A172 (cell line): ENCODE results near the gene PSMG3. TPM values are rescaled to one million over a fixed set of nuclear protein-coding genes. Genes with fewer than 3 reads are reported as not detected.

ENCODE experiments used
- DNase-seq: peaks from one replicate; pipeline ENCODE4 v3.0.0-alpha.2; 2015; ENCODE audit warnings: low spot score
- total RNA-seq: library from RNA; depleted of rRNA; stranded (reverse); fragments of >200 nt; shearing (Covaris generic); gene quantifications from 2 replicates; pipeline ENCODE4 v1.2.3, GENCODE V29; 2014; rRNA removed

Gene PSMG3
- 91.0 and 138 TPM in 2 replicates for total RNA-seq

DNA sequence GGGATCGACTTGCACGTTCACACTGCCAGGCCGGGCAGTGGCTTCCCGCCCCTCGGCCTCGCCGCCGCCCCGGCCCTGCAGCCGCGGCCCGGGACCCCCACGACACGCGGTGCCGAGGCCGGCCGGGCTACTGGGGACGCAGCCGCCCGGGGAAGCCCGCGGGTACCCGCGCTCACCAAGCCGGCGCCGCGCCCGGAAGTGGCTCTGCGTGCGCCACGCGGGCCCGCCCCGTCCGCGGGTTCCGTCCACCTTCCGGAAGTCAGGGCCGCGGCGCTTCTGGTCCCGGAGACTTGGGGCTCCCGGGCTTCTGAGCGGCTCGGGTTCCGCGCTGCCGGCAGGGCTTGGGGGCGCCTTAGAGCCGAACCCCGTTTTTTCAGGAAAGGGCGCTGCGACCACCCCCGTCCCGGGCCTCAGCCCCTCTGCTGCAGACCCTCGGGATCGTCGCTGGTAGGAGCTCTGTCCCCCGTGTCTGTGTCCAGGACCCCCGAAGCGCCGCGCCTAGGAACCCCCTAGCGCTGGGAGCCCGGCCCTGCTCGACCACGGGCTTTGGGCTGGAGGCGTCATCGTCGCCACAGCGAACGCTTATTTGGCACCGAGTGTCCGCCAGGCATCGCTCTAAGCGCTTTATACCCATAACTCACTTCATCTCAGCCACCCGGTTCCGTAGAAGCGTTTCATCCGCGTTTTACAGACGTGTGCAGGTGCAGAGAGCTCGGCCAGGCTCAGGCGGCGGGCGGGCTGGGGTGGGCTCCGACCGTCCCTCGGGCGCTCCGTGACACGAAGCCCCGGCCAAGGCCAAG is at the start of gene PSMG3:
PSMG3 (minus strand) TSS at position 200 of the 800 bp plus-strand sequence. CDS start 693 bp downstream, outside the sequence.
- peak; percentile 84 for DNase-seq

DNA sequence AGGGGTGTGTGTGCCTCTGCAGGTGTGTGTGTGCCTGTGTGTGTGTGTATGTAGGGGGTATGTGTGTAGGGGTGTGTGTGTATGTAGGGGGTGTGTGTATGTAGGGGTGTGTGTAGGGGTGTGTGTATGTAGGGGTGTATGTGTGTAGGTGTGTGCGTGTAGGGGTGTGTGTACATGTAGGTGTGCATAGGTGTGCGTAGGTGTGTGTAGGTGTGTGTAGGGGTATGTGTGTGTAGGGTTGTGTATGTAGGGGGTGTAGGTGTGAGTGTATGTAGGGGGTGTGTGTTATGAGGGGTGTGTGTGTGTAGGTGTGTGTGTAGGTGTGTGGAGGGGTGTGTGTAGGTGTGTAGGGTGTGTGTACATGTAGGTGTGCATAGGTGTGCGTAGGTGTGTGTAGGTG is 48.6 kb upstream of the PSMG3 start:
- no peak for DNase-seq

DNA sequence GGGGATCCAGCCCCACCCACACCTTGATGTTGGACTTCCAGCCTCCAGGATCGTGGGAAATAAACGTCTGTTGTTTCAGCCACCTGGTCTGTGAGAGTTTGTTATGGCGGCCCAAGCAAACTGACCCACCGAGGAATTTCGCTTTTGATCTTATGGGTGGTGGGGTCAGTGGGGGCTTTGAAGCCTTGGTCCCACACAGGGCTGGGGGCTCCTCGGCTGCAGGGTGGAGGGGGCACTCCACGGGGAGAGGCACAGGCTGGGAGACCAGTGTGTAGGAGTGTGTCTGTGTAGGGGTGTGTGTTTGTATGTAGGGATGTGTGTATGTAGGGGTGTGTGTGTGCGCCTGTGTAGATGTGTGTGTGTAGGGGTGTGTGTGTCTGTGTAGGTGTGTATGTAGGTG is 48.1 kb upstream of the PSMG3 start:
- no peak for DNase-seq

DNA sequence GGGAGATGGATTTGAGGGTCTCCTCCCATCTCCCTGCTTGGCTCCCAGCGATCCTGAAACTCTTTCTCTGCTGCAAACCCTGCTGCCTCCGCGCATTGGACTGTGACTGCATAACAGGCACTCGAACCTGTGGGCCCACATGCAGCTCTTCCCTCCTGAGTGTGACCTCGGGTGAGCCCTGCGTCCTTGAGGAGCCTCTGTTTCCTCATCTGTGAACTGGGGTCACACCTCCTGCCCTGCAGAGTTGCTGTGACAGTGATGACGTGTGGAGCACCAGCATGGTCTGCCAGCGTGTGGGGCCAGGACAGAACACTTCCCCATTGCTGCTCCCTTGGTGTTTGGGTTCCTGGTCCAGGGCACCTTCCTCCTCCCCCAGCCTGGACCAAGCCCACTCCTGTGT is 46.9 kb upstream of the PSMG3 start:
- DNase-seq: no peak

GRCh38 chr7:1611708-1612241 is 41.9 kb upstream of the PSMG3 start:
- DNase-seq: peak; percentile 100

DNA sequence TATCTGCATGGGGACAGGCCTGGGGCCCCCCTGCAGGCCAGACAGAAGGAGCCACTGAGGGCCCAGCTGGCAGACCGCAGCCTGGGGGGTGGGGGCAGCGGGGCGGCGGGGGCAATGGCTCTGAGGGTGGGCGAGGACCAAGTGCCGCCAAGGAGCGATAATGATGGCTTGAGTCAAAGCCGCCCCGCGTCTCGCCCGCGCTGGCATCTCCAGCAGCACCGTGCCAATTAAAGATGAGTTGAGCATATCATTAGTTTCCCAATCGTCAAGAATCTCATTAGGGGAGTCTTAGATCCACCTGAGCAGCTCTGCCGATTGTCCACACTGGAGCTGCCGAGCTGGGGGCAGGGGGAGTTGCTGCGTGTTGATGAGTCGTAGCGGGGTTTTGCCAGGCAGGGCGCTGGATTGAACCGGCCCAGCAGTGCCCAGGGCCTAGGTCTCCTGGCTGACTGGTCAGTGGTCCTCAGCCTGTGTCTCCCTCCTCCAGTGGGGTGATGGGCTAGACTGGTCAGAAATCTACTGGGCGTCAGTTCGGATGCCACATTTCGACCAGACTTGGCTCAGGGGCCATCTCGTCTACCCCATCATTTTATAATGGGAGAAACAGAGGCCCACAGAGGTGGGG is 41.0 kb upstream of the PSMG3 start:
- DNase-seq: peak; percentile 58

DNA sequence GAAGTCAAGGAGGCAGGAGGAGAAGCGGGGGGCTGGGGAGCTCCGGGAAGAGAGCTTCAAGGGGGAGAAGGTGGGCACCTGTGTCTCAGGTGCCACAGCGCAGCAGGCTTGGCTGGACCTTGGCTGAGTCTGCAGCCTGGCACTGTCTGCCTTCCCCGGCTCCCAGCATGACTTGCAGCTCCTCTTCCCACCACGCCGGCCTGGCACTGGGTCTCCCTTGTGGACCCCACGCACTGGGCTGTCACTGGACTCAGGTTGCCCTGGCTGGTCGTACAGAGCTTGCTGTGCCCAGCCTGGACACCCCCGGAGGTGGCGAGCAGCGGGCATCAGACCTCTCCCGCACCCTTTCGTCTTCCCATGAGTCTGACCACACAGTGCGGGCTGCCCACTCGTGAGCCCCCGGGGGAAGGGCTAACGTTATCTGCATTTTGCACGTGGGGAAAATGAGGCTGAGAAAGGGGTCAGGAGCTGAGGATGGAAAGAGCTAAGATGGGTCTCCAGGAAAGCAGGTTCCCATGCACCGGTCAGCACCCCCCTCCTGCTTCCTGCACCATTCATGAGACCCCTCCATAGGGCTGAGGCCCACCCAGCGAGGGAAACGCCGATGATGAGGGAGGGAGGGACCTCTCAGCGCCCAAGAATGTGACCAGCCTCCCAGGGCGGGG is 40.3 kb upstream of the PSMG3 start:
- no peak for DNase-seq

- DNase-seq: no peak
Observed at GRCh38 chr7:1609023-1609422, 39.2 kb upstream of the PSMG3 start.

GRCh38 chr7:1608318-1608717 is 38.5 kb upstream of the PSMG3 start:
- DNase-seq: no peak

DNA sequence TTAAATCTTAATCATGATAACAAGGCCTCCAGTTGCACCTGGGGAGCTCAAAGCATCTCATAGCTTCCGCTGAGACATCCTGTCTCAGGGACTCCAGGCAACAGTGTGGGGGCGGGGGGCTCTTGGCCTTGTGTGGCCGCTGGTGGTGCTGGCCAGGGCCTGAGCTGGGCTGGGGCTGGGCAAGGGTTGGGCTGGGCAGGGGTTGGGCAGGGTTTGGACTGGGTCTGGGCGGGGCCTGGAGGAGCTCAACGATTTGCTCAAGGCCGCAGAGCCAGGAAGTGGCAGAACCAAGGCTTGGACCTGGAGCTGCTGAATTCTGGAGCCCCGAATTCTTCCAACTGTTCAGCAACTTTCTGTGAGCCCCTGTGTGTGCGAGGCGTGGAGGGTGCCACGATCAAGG is 37.9 kb upstream of the PSMG3 start:
- peak; percentile 53 for DNase-seq

- DNase-seq: no peak
Observed at GRCh38 chr7:1607001-1607400, 37.2 kb upstream of the PSMG3 start.

GRCh38 chr7:1604383-1604782 is 34.6 kb upstream of the PSMG3 start:
- no peak for DNase-seq

DNA sequence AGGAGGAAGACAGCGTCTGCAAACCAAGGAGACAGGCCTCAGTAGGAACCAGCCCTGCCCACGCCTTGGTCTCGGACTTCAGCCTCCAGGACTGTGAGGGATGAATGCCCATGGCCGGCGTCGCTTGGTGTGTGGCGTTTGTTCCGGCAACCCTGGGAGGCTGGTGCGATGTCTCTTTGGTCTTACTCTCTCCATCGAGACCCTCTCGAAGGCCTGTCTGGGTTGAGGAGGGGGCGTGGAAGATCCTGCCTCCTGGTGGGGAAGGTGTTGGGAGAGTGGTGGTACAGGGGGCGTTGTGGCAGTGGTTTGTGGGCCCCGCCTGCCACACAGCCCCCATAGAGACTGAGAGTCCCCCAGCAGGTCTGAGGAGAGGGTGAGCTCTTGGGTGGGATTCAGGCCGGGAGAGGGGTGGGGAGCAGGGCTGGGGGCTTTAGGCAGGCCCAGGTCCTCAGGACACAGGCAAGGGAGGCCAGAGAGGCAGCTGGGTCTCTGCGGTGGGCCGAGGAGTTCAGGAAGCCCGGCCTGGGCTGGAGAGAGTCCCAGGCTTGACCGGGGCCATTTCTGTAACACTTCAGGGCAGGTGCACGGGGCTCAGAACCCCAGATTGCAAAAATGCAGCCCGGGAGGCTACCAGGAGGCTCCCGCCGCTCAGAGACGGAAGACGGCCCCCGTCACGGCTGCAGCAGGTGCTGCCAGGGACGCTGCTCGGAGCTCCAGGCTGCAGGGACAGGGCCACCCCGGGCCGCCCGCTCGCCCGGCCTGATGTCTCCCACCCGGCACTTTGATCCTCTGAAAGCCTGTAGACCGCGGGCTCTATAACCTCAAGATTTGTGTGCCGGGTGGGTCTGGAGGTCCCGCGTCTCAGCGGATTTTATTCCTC is 33.8 kb upstream of the PSMG3 start:
- DNase-seq: no peak

DNA sequence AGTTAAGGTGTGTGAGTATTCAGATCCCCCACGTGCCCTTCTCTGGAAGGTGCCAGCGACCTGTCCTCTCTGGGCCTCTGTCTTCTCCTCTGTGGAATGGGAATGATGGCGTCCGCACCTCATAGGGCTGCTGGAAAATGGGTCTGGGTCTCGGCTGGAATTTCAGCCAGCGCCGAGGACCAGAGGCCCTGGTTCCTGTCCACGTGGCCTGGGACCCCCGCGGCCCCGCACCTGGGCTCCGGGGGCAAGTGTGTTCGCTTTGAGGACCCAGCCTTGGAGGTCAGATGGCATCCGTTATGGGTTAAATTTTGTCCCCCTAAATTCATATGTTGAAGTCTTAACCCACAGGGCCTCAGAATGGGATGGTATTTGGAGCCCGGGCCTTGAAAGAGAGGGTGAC is 32.6 kb upstream of the PSMG3 start:
- DNase-seq: no peak

- DNase-seq: no peak
Observed at GRCh38 chr7:1601956-1602355, 32.1 kb upstream of the PSMG3 start.

GRCh38 chr7:1599640-1600395 is 30.0 kb upstream of the PSMG3 start:
- DNase-seq: no peak

DNA sequence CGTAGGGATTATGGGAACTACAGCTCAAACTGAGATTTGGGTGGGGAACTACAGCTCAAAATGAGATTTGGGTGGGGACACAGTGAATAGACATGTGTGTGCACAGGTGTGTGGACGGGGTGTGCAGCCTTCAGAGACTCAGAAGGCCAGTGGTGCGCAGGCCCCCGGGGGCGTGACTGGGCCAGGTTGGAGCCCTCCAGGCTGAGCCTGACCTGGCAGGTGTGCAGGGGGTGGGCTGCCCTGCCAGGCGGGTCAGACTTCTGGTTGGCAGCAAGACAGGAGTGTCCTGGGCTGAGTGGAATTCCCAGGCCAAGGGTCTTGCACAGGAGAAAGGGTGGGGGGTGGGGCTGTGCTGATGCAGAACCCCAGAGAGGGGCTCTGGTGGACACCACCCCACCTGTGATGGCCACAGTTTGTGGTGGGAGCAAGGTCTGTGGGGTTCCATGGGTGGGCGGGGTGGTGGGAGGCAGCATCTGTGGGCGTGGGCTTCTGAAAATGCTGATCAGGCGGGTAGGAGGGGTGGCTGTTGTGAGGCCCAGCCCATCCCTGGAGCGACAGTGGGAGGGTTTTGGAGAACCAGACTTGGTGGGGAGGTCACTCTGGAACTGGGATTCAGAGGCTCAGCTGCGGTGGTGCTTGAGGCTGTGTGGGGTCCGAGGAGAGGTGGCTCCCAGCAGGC is 29.3 kb upstream of the PSMG3 start:
- no peak for DNase-seq

GRCh38 chr7:1598286-1598685 is 28.5 kb upstream of the PSMG3 start:
- no peak for DNase-seq

DNA sequence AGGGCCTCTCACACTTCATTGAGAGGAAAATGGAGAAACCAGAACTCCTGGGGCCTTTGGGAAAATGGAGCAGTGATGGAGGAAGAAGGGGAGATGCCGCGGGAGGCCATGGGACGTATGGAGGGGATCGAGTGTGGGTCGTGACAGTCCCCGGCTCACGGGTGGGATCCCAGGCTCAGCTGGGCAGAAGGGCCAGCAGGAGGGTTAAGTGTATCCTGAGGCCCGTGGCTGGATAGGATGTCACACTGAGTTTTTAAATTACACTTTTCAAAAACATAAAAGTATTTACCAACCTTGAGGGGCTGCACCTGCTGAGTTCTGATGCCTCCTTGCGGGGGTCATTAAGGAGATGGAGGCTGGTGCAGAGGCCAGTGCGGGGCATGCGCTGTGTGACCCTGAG is 28.0 kb upstream of the PSMG3 start:
- DNase-seq: no peak

- DNase-seq: no peak
Observed at GRCh38 chr7:1597066-1597760, 27.4 kb upstream of the PSMG3 start.
